OCI-M2 (cell line): ENCODE data around the gene FZD10.

Source experiments
- DNase-seq: peaks from one replicate; lab custom pipeline; 2025; ENCODE audit not compliant: unreplicated experiment; lab: John Stamatoyannopoulos, UW

The FZD10 gene

DNA sequence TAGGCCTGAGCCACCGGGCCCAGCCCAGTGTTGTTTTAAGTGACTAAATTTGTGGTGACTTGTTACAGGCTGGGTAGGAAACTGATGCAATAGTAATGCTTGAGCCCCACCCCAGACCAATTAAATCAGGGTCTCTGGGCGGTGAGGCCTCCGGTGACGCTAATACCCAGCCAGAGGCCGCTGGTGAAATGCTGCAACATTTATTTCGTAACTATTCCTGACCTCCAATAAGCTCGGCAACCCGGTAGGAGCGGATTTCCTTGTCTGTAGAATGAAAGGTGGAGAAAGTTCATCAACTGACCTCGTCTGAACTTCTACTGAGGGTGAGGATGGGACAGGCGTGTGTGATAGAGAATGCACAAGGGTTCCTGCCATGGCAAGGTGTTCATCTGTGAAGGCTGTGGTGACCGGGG, 42.3 kb downstream of the FZD10 start:
- DNase-seq, result no peak

DNA sequence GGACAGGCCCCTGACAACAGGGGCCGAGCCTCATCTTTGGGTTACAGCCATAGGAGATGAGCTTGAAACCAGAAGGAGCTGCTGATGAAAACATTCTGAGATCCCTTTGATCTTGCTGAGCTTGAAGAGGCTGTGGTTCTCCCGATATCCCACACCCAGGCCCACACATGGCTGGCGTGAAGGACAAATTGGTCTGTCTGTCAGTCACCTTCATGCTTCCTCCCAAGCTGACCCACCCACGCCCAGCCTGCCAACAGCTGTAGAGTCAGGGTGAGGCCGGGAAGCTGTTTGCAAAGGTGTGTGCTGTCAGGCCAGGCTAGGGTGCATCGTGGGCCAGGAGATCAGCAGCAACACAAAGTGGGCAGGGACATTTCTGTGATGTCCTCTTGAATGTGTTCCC, 43.2 kb downstream of the FZD10 start:
- DNase-seq, result no peak

DNA sequence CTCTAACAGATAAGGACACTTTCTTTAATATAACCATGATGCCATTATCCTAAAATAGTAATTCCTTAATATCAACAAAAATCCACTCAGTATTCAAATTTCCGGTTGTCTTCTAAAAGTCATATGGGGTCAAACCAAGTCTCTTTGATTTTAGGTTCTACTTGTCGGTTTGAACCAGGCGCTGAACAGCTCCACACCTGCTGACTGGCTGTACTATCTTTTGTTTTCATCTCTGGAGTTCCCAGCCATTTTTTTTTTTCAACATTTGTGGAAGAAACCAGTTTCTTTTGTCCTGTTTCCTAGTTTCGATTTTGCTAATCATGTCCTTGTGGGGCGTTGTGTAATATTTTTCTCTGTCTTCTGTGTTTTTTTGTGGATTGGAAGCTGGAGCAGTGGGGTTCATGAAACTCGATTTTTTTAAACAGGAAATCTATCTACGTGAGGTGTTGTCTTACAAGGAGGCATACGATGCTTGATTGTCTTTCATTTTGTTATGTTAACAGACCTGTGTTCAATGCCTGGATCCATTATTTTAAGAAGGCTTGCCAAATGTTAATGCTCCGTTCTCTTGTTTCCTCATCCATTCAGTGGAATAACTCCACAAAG, 50.2 kb downstream of the FZD10 start:
- no peak for DNase-seq

DNA sequence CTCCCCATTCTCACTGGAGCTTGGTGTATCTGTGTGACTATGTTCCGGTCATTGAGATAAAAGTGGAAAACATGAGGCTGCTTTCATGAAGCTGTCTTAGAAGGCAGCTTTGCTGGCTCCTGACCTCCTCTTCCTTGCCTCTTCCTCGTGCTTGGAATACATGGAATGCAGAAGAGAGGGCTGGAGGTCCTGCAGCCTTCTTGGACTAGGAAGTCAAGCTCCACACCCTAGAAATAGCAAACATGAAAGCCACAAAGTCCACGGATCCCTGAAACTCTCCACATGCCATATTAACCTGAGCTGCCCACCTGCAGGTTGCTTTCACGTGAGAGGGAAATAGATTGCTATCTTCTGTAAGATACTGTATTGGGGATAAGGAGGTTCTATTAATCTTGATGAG, 51.0 kb downstream of the FZD10 start:
- no peak for DNase-seq

DNA sequence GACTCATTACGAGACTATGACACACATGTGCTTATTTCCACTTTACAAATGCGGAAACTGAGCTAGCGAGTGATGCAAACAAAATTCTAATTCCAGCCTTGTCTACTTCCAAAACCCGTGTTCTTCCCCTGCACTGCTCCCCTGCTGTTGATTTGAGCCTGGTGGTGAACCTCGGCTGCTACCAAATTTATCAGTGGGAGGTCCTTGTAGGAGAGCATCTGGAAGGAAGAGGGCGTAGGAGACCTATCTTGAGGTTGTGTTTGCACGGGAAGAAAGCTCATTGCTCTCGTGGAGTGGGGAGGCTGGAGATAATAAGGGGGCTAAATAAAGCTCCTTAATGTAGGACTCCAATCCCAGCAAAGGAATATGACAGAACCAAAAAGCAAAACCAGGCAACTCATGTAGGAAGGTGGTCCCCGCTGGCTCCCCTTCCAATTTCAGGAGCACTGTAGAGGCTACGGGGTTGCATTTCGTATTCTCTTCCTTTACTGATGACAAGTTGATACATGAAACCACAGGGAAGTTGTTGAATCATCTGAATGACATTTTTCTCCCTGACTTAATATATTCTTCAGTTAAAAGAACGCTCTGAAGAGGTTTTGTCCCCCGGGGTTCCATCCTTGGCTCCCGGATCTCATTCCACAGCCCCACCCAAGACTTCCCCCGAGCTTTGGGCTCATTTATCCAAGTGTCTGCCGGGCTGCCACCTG, 52.6 kb downstream of the FZD10 start:
- no peak for DNase-seq
